NCI-H226 (cell line): ENCODE results near the gene SOX18.
"Not testable (repeated sequence)": the region's sequence is repeated elsewhere in the genome, so short reads cannot be mapped to it uniquely, and the experiment has no call there.

ENCODE experiments used
- DNase-seq: peaks from one replicate; pipeline ENCODE4 v3.0.0-alpha.2; 2015

The SOX18 gene

DNA sequence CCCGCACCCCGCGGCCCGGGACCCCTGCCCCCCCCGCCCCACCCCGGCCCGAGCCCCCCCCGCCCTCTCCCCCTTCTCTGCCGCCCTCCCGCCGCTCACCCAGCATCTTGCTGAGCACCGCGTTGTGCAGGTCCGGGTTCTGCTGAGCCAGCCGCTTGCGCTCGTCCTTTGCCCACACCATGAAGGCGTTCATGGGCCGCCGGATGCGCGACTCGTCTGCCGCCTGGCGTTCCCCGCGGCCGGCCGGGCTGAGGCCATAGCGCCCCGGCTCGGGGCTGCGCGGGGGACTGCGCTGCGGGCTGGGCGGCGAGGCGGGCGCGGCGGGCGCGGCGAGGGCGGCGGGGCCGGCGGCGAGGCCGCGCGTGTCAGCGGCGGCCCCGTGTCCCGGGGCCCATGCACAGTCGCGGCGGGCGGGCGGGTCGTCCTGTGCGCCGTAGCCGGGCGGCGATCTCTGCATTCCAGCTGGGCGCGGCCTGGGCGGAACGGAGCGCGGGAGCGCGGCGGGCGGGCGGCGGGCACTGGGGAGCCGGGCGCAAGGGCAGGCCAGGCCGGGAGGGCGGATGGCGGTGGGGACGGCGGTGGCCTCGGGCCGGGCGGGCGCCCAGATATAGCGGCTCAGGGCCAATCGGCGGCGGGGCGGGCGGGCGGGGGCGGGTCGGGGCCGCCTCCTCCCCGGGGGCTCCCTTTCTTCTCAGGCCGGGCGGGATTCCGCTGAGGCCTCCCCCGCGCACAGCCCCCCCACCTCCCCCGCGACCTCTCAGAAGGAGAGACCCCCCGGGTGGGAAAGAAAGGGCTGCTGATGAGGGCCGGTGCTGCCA is at the start of gene SOX18:
TSS of gene SOX18 (minus strand) at position 580 of the 818 bp plus-strand sequence. CDS start at position 457, 123 bp downstream.
- no peak for DNase-seq

DNA sequence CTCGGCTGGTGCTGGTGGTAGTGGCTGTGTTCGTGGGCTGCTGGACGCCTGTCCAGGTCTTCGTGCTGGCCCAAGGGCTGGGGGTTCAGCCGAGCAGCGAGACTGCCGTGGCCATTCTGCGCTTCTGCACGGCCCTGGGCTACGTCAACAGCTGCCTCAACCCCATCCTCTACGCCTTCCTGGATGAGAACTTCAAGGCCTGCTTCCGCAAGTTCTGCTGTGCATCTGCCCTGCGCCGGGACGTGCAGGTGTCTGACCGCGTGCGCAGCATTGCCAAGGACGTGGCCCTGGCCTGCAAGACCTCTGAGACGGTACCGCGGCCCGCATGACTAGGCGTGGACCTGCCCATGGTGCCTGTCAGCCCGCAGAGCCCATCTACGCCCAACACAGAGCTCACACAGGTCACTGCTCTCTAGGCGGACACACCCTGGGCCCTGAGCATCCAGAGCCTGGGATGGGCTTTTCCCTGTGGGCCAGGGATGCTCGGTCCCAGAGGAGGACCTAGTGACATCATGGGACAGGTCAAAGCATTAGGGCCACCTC is 49.1 kb upstream of the SOX18 start:
- no peak for DNase-seq

DNA sequence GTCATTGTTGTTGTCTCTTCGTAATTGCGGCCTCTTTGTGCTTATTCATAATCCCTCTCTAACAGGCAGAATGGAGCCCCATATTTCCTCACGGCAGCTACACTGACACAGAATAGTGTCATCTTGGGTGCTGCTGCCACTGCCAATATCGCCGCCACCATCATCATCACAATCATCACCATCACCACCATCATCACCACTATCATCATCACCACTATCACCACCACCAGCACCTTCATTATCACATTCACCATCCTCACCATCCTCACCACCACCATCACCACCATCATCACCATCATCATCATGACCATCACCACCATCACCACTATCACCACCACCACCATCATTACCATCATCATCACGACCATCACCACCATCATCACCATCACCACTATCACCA is 47.1 kb upstream of the SOX18 start:
- DNase-seq: no peak

DNA sequence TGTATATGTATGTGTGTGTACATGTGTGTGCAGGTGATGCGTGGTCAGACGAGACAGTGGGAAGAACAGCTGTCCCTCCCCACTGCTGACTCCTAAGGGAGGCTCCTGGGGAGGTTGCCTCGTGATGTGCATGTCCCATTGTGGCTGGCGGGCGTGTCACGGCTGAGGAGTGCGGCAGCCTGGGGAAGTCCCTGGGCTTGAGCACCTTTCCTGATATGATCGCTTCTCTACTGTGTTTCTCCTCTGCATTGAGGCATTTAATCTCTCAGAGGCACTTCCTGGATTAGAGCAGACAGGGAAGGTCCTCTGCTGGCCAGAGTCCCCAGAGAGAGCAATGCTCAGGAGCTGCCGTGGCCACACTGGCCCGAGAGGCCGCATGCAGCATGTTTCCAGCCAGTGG is 46.5 kb upstream of the SOX18 start:
- no peak for DNase-seq

DNA sequence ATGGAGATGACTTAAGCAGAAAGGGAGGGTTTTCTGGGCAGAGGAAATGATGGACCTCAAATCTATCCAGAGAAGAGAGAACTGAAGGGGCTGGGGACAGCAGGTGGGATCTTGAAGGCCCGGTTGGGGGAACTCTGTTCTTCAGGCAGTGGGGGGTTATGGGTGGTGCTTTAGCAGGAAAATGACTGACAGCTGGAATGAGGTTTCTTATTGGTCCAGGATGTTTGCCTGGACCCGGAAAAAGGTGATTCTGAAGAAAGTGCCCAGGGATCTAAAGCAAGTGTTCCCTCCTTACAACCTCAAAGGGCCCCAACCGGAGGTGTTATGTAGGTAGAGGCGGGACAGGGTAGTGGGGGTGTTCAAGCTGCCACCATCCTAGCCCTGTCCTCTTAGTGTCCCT is 46.0 kb upstream of the SOX18 start:
- no peak for DNase-seq

DNA sequence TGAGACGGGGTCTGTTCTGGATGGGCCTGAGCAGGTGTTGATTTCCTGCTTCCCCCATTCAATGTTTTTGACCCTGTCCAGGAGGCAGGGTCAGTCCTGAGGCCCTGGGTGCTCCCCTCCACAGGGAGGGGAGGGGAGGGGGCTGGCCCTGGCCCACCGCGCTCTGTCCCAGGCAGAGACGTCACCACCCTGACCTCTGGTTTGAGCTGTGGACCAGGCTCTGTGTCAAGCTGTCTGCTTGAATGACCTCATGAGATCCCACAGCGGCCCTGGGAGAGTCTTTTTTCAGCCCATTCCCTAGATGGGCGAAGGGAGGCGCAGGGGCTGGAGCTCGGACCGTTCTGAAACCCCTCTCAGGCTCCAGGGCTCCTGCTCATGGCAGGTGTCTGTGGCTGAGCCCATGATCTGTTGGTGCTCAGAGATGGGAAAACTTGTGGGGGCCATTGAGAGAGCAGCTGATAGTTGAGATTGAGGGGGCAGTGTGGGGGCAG is 43.6 kb upstream of the SOX18 start:
- no peak for DNase-seq

DNA sequence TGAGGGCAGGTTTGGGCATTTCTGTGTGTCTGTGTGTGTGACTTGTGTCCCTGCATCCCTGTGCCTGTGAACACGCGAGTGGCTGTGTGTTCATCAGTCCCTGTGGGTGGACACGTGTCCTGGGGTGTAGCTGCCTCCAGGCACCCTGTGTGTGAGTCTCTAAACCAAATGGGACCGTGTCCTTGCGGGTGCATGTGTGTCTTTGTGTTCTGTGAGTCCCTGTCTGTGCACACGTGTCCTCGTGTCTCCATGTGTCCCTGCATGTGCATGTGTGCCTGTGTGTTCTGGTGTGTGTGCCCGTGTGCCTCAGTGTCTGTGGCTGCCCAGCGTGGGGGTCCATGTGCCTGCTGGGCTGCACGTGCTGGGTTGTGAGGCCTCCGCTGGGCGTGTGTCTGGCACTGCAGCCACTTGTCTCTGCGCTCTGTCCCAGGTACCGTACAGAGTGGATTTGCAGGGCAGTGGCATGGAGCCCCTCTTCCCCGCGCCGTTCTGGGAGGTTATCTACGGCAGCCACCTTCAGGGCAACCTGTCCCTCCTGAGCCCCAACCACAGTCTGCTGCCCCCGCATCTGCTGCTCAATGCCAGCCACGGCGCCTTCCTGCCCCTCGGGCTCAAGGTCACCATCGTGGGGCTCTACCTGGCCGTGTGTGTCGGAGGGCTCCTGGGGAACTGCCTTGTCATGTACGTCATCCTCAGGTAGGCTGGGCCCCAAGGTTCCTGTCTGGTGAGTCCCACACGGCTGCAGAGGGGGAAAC is 43.0 kb upstream of the SOX18 start:
- no peak for DNase-seq

DNA sequence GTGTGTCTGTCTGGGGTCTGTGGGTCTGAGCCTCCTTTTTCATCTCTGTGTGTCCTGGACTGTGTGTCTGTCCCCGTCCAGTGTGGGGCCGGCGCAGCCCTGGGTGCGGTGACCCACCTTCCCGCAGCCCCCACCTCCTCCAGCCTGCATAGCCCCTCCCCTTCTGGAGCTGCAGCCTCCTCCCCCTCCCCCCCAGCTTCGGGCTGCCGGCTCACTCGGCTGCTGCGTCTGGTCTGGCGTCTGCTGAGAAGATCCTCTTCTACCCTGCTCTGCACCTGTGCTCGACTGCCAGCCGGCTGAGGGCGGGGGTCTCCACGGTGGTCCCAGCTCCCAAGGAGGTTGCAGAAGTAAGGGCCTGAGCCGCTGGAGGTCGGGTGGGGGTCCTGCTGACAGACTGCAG is 42.3 kb upstream of the SOX18 start:
- DNase-seq: no peak

DNA sequence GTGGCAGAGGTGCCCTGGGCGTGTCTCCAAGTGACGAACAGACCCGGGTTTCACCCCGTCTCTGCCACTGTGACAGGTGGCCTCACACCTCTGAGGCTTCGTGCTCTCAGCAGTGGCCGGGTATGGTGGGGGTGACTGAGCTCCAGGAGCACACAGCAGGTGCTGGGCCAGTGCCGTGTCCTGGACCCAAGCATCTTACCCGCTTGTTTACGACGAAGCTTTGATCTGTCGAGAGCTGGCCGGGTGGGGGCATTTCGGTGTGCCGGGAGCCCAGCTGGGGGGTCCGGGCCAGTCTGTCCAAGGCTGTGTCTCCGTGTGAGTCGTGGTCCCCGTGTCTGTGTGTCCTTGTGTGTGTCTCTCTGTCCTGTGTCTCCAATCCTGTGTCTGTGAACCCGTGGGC is 41.9 kb upstream of the SOX18 start:
- DNase-seq: no peak

DNA sequence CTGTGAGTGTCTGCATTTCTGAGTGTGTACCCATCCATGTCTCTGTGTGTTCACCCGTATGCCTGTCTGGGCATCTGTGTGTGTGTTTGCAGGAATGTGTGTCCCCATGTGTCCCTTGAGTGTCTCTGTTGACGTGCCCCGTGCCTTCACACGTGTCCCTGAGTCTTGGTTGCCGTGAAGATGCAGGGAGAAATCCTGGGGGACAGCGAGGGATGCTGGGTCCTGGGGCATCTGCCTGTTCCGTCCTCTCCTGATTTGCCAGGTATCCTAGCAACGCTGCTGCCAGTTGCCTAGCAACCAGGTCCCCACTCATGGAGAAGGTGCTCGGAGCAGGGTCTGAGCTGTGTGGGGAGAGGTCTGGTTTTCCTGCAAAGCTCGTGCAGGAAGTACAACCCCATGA is 40.7 kb upstream of the SOX18 start:
- DNase-seq: no peak

DNA sequence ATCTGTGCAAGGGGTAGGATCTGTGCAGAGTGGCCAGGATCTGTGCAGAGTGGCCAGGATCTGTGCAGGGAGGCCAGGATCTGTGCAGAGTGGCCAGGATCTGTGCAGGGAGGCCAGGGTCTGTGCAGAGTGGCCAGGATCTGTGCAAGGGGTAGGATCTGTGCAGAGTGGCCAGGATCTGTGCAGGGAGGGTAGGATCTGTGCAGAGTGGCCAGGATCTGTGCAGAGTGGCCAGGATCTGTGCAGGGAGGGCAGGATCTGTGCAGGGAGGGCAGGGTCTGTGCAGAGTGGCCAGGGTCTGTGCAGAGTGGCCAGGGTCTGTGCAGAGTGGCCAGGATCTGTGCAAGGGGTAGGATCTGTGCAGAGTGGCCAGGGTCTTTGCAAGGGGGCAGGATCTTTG is 39.1 kb upstream of the SOX18 start:
- not testable (repeated sequence) for DNase-seq

DNA sequence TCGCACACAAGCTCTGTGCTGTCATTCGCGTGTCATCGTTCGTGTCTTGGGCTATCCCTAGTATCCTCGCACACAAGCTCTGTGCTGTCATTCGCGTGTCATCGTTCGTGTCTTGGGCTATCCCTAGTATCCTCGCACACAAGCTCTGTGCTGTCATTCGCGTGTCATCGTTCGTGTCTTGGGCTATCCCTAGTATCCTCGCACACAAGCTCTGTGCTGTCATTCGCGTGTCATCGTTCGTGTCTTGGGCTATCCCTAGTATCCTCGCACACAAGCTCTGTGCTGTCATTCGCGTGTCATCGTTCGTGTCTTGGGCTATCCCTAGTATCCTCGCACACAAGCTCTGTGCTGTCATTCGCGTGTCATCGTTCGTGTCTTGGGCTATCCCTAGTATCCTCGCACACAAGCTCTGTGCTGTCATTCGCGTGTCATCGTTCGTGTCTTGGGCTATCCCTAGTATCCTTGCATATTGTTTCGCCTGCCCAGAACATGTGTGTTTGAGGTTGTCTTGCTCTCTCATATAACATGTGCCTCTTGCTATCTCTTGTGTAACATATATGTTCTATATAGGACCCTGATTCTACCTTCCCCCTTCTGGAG is 37.9 kb upstream of the SOX18 start:
- not testable (repeated sequence) for DNase-seq

DNA sequence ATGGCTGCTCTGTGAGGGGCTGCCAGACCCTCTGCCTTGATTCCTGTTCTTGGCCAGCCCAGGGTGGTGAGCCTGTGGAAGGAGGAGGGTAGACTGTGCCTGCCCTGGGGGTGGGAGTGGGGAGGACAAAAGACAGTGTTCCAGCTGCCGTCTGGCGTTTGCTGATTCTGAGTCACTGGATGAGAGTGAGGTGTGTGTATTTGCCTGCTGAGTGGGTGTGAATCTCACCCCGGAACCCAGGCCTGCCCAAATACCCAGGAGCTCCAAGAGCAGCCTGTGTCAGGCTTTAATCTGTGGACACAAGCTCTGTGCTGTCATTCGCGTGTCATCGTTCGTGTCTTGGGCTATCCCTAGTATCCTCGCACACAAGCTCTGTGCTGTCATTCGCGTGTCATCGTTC is 37.4 kb upstream of the SOX18 start:
- DNase-seq: no peak

DNA sequence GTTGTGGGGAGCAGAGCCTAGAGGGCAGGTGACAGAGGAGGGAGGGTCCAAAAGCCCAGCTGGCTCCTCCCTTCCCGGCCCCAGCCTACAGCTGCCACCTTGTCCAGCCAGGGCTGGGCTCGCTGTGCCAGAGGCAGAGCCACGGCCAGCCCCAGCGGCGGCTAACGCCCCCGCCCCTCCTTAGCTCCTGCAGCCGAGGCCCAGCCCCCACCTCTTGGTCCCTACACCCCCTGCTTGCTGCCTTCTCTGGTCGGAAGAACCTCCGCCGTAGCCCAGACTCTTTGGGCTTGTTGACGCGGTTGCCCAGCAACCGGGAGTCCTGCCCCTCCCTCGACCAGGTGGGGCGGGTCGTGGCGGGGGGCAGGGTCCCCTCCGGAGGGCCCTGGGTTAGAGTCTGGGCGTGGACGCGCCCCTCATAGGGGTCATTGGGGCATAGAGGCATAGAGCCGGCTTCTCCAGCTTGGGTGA is 35.3 kb upstream of the SOX18 start:
- DNase-seq: no peak

DNA sequence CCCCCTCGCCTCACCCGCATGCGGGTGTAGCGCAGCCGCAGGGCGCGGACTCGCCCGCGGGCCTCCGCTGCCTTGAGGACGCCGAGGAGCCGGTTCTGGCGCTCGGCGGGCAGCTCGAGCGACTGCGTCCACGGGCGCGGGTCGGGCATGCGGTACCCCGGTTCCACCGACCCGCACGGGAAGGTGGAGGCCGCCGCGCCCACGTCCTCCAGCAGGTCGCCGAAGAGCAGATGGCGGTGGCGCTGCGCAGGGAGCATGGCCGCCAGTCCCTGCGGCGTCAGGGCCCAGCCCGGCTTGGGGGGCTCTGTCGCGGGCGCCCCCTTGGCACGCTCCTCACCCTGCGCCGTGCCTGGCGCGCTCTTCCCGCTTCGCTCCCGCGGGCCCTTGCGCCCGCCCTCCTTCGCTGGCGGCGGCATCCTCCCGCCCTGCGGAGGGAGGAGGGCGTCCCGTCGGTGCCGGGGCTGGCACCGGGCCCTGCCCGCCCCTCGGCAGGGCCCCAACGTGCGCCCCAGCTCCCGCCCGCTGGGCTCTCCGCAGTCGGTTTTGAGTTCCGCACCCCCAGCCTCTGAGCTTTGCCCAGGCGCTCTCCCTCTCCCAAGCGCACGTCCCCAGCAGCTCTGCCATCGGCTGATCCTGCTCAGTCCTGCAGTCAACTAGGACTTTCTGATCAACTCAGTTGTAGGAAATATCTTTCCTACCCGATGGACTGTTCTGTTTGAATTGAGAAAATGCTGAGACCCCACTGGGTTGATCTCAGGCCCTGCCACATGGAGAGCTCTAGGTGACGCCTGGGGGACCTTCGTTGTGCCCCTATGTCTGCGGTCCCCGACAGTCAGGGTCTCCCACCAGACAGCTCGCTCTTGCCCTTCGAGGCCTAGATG is 34.6 kb upstream of the SOX18 start, which contains the start of gene LKAAEAR1:
TSS of gene LKAAEAR1 (minus strand) at position 595 of the 881 bp plus-strand sequence. CDS start at position 416, 179 bp downstream.
- no peak for DNase-seq

DNA sequence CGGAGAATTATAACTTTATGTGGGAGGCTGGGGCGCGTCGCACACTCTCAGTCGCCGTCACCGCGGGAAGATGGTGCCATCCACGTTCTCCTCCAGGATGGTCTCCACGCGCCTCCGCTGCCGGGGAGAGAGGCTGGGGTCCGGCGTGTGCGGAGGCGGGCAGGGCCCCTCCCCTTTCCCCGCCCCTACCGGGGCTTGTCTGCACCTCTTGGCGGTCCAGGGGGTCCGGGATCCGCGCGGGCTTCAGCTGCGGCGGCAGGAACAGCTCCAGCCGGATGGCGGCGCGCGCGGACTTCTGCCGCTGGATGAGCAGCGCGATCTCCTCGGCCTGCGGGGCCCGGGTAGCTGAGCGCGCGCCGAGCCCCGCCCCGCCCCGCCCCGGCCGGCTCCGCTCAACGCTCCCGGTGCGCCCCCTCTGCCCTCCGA is 34.0 kb upstream of the SOX18 start:
- DNase-seq: peak; percentile 72

DNA sequence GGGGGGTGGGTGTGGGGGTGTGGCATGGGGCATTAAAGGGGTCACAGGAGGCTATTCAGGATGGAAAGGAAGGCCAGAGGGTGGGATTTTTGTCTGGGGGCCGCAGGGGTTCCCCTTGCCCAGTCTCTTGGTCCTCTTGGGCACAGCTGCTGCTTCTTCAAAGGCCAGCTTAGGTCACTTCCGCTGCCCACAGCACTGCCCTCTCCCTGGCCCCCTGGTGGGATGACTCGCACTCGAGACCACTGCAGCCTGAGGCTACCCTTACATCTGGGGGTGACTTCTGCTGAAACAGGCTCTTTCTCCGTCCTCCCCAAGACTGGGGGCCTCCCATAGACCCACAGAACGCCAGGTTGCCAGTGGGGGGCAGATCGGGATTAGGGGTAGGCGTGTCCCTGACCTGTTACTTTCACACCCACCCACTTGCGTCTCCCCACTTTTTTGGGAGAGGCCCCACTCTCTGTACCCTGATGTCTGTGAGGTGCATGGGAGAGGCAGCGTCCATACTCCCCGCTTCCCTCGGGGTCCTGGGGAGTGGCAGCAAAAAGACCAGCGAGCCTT is 33.5 kb upstream of the SOX18 start:
- DNase-seq: no peak

DNA sequence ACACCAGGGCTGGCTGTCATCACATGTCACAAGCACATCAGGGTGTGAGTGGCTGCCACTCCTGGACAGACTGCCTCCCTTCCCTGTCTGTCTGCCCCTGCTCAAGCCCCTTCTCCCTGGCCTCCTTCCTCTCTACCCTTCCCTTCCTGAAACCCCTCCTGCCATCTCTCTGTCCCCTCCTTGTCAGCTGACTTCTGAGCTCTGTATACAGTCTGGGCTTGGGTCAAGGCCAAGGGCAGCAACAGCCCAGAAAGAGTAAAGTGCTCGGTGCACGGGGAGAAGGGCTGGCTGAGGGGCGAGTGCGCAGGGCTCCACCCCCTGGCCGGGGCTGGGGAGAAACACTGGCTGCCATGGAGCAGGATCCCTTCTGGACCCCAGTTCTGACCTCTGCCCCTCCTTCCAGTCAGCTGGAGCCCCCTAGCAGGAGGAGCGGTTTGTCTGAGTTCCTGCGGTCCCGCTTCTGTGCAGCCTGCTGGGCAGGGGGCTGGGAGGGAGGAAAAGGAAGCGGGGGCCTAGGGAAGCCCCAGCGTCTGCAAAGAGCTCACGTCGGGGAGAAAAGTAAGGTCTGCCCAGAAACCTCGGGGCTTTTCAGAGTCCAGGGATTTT is 32.8 kb upstream of the SOX18 start:
- DNase-seq: no peak

DNA sequence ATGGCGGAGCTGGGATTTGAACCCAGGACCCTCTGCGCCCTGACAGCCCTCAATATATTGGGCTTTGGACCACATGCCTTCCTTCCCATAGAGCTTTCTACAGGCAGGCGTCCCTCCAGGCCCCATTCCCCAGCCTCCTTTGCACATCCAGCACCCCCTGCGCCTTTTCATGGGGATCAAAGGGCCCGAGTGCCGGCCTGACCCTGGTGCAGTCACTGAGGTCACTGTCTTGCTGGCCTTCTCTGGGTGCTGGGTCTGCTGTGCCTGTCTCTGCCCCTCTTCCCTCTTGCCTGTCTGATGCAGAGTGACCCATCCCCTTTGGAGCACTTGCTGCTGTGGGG is 32.2 kb upstream of the SOX18 start:
- DNase-seq: no peak

DNA sequence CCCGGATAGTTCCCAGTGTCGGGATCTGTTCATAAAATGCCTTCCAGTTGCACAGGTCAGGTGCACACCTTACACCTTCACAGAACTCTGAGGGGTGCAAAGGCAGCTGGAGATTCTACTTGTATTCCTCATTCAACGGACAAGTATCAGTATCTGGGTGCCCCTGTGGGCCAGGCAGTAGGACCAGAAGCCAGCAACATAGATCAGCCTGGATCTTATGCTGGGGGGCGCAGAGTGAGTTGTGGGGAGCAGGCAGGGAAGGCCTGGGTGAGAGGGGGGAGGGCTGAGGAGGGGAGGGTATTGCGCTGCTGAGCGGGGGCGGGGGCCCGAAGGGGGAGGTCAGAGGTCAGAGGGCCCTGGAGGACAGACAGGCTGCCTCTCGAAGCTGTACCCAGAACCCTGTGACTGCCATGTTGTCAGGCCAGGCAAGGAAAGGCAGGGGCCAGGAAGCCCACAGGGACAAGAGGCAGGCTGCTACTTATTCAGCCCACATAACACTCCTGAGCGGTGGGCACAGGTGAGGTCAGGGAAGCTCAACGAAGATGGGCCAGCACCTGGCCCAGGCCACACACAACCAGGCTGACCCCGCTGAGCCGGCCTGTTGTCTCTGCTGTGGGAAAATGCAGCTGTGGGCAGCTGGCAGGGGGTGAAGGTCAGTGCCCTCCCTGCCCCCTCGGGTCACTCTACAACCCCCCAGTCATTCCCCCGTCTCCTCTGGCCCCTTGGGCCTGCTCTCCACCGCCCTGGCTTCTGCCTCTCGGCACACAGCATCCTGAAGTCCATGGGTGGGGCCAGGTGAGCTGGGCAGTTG is 31.6 kb upstream of the SOX18 start:
- DNase-seq: no peak
